NAMALWA (cell line): ENCODE results near the gene UGT1A6.
"Not testable (repeated sequence)": the region's sequence is repeated elsewhere in the genome, so short reads cannot be mapped to it uniquely, and the experiment has no call there.

Experiments
- DNase-seq: peaks from one replicate; pipeline ENCODE4 v3.0.0-alpha.2; 2015; ENCODE audit warnings: low spot score

The UGT1A6 gene

DNA sequence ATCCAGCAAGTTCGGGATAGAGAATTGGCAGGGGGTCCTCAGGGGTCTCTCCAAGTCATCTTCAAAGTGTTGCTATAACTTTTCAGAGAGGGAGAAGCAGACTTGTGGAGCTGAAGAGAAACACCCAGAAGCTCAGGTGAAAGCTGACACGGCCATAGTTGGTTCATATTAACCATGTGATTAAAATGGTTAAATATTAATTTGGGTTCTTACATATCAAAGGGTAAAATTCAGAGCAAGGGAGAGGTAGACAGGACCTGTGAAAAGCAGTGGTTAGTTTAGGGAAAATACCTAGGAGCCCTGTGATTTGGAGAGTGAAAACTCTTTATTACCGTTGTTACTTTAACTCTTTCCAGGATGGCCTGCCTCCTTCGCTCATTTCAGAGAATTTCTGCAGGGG is at the start of gene UGT1A6:
Gene UGT1A6, plus strand, starts transcription at position 243 of the 400 bp plus-strand sequence. Its CDS starts 115 bp downstream, at position 358.
- DNase-seq = no peak

DNA sequence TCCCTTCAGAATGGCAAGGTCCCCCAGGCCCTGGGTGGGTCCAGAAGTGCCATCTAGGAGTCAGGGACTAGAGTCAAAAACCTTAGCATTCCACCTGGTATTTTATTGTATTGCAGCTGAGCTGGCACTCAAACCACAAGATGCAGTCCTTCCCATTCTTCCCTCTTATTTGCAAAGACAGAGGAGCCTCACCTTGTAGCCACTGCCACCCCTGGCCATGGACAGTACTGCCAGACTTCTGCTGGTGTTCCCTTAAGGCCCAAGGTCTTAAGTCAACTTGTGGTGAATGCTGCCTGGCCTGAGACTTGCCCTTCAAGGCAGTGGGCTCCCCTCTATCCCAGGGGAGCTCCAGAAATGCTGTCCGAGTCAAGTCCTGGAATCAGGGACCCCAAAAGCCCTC is 49.6 kb upstream of the UGT1A6 start:
- peak; percentile 5 for DNase-seq

DNA sequence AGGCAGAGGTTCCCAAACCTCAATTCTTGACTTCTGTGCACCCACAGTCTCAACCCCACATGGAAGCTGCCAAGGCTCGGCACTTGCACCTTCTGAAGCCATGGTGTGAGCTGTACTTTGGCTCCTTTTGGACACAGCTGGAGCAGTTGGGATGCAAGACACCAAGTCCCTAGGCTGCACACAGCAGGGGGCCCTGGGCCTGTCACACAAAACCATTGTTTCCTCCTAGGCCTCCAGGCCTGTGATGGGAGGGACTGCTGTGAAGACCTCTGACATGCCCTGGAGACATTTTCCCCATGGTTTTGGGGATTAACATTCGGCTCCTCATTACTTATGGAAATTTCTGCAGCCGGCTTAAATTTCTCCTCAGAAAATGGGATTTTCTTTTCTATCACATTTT is 46.7 kb upstream of the UGT1A6 start:
- DNase-seq = not testable (repeated sequence)

DNA sequence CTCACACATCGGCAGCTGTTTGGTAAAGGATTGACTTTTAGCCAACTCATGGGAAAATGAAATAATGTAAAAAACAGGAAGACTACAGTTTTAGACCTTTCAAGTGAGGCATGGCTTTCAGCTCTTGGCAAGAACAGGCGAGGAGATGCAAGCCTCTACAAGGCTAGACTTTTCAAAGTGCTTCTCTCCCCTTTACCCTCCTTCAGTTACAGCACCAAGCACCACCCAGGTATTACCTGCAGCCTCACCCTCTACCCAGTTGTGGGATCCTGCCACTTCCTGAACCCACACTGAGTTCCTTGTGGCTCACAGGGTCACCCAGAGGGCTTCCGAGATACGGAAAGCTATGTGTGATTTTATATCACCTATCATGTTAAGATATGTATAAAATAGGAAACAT is 41.7 kb upstream of the UGT1A6 start:
- DNase-seq = no peak

DNA sequence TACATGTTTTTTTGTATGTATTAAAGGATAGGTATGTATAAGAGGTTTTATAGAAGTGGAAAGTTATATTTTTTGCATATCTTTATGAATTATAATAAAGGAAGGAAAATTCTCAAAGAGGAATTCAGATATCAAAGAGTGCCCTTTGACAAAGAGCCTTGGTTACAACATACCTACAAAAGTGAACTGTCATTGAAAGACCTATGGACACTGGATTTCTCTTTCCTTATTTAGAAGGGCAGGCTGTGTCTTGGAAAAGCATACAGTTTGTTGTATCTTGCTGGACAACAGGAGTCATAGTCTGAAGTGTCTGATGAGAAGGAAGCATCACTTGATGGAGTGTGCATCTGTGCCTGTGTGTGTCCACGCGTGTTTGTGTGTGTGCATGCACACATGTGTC is 41.3 kb upstream of the UGT1A6 start:
- DNase-seq = no peak

DNA sequence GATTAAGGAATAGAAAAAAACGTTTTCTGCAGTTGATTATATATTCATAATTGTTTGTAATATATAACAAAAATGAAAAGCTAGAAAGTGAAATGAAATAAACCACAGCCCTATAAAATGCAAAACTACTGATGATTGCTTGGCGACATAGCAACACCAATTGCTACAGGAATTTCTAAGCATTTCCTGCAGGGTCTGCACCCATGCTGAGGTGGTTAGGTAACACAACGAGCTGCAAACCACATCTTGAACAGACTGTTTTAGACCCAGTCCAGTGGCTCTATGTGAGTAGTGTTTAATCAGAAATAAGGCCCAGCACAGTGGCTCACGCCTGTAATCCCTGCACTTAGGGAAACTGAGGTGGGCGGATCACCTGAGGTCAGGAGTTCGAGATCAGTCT is 38.2 kb upstream of the UGT1A6 start:
- no peak for DNase-seq

DNA sequence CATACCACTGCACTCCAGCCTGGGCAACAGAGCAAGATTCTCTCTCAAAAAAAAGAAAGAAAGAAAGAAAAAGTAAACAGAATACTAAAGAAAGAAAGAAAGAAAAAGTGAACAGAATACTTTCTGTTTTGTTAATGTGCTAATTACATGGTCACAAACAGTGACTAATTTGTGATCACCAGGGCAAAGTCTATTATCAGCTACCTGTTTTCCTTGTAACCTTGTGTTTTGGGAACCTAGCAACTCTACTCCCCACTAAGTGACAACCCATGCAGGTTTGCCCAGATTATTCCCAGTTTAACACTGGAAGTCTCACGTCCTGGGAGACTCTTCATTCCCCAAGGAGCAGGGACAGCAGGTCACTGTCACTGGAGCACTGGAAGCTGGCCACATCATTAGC is 37.6 kb upstream of the UGT1A6 start:
- no peak for DNase-seq

DNA sequence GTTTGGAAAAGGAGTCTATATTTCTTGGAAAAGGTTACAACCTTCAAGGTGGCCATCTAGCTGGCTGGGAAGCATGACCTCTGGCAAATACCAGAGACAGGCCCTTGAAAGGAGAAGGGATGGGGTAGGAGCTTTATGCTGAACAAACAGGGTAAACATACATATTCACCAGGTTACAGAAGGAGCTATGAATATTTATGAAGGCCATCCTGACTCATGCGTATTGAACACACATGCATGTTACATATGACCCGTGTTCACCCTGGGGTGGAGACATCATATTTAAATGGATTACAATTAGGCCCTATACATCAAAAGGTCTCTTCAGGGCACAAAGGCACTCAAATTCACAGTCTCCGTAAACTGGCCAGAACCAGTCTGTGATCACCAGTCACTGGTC is 36.7 kb upstream of the UGT1A6 start:
- DNase-seq = not testable (repeated sequence)

DNA sequence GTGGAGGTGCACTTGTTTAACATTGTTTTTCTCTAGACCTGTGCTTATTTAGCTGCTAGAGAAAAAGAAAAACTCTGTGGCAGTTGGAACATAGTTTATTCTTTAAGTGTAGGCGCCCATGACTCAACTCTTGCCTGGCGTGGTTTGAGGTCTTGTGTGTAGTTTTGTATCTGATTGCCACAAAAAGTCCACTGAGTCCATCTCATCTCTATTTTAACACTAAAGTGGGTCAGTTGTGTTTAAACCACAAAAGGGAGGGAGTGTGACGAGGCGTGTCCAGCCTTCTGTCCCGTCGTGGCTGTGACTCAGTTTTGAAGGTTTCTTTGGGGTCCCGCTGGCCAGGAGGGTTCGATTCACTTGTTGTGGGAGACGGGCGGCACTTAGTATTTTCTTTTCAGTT is 36.2 kb upstream of the UGT1A6 start:
- DNase-seq = no peak

DNA sequence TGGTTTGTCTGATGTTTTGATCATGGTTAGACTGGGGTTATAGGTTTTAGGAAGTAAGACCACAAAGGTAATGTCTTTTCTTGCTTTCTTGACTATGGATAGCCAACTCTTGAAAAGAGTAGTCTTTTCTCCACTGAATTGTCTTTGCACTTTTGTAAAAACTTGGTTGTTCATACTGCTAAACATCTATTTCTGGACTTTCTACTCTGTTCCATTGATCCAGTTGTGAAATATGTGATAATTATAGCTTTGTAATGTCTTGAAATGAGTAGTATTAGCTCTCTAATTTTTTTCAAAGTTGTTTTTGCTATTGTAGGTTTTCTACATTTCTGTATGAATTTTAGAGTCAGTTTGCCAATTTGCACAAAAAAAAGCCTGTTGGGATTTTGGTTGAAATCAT is 34.1 kb upstream of the UGT1A6 start:
- no peak for DNase-seq

DNA sequence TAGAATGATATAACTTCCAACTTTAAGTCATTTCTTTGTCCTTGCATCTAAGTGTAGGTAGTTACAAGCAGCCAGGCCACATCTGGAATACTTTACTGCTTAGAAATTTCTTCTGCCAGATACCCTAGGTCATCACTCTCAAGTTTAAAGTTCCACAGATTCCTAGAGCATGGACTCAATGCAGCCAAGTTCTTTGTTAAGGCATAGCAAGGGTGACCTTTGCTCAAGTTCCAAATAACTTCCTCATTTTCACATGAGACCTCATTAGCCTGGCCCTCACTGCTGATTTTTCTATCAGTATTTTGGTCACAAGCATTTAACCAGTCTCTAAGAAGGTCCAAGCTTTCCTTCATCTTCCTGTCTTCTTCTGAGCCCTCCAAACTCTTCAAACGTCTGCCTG is 28.8 kb upstream of the UGT1A6 start:
- no peak for DNase-seq

DNA sequence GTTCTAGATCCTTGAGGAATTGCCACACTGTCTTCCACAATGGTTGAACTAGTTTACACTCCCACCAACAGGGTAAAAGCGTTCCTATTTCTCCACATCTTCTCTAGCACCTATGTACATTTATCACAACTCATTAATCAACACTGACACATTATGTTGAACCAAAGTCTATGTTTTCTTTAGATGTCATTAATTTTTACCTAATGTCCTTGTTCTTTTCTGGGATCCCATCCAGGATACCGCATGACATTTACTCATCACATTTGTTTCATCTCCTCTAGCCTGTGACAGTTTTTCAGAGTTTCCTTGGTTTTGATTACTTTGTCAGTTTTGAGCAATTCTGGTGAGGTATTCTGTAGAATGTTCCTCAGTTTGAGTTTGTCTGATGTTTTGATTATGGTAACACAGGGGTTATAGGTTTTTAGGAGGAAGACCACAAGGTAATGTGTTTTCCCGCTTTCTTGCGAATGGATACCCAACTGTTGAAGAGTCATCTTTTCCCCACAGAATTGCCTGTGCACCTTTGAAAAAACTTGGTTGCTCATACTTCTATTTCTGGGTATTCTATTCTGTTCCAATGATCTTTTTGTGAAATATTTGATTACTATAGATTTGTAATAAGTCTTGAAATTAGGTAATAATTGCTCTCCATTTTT is 24.0 kb upstream of the UGT1A6 start:
- DNase-seq = no peak

DNA sequence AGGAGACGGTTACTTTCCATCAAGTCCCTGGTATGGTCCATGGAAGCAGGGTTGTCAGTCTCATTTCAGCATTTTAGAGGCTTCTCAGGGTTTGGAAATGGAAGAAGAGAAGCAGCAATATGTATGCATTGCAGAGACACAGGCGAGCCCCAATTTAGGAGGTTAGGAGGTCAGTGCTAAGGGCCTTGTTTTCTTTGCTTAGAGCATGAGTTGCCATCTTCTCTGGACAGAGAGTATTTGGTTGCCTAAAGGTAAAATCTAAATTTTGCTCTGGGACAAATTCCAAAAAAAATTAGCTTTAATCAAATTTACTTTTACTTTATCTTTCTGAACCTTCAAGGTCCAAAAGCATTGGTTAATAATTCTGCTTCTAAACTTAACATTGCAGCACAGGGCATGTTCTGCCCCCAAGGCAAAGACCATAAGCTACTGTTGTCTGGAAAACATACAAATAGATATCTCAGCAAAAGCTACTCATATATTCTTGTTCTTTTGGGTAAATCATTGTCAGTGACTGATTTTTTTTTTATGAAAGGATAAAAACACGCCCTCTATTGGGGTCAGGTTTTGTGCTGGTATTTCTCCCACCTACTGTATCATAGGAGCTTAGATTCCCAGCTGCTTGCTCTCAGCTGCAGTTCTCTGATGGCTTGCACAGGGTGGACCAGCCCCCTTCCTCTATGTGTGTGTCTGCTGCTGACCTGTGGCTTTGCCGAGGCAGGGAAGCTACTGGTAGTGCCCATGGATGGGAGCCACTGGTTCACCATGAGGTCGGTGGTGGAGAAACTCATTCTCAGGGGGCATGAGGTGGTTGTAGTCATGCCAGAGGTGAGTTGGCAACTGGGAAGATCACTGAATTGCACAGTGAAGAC is 21.2 kb upstream of the UGT1A6 start, which contains the start of gene UGT1A9:
Gene UGT1A9, plus strand, starts transcription at position 609 of the 872 bp plus-strand sequence. Its CDS starts 37 bp downstream, at position 646.
- DNase-seq = no peak

DNA sequence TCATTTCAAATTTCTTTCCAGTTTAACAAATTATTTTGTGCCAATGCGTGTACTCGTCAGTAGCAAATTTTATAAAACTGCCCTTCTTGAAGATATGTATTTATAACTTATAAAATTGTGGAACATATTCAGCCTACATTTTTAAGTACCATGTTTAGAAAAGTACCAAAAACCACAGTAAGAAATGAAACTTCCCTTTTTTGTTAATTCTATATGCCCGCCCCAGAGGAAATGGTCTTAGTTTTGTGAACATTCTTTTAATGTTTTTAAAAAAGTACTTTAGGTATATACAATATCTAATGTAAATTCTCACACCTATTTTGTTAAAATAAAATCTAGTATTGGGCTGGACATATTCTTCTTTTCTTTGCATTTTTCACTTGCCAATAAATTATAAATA is 19.8 kb upstream of the UGT1A6 start:
- DNase-seq = no peak

DNA sequence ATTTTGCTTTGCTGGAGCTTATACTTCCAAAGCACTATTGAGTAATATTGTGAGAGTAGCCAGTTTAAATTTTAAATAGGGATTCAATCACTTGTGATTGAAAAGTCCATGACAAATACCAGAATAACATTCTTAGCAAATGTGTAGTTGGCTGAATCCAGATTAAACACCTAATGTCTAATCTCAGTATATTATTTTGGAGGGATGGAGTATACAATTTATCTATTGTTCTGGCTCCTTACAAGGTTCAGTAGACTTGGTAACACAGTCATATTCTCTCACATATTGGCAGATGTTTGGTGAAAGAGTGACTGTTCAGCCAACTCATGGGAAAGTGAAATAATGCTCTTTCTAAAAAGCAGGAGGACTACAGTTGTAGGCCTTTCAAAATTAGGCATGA is 18.8 kb upstream of the UGT1A6 start:
- DNase-seq = no peak

DNA sequence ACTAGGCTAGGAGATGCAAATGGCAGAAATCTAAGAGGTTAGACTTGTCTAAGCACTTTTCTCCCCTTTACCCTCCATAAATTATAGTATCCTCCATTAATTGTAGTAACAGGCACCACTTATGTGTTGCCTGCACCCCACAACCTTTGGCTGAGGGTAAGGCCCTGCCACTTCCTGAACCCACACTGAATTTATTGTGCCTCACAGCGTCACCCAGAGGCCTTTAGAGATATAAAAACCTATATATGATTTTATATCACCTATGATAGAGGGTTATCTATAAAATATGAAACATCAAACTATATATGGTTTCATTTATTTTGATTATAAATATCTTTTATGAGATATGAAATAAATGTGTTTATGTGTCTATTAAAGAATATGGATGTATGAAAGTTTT is 18.4 kb upstream of the UGT1A6 start:
- DNase-seq = peak; percentile 6

DNA sequence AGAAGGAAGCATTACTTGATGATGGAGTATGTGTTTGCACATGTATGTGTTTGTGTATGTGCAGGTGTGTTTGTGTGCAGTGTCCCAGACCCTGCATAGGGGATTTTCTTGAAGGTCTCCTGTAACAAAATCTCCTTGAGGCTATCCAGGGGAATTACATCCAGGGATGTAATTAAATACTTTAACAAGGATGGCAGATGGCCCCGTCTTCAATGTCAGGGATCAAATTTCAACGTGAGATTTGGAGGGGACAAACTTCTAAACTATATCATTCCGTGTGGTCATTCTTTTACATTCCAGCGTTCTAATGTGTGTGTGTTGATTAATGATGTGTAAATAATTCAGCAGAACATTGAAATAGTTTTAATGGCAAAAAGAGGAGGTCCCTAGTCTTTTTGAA is 17.7 kb upstream of the UGT1A6 start:
- peak; percentile 6 for DNase-seq

DNA sequence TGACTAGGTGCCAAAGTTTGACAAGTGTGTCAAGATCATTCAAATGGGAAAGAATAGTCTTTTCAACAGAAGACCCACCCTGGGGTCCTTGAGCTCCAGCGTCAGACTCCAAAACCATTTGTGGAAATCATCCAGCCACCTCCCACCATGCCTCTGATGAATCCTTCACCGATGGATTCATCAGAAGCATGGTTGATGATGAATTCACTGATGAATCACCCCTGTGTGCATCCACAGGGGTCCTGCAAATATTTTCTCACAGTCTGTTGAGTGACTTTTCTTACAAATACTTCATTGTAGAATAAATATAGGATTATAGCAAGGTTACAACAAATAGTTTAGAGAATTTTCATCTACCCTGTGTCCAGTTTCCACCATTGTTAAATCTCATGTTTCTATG is 16.6 kb upstream of the UGT1A6 start:
- no peak for DNase-seq

DNA sequence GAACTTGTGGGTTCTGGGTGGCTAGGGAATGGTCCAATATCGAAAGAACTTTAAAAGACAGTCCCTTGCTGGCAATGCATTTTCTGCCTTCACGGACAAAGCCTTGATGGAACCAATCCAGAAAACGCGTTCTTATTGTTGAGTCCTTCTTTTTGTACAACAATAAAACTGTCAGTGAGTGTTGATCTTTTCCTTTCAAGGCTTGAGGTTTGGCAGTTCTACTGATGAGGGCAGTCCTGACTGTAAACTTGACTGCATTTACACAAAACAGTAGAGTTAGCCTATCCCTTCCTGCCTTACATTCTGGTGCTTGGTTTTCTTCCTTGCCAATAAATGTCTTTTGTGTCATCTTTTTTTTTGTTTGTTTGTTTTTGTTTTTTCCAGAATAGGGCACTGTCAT is 13.5 kb upstream of the UGT1A6 start:
- no peak for DNase-seq

DNA sequence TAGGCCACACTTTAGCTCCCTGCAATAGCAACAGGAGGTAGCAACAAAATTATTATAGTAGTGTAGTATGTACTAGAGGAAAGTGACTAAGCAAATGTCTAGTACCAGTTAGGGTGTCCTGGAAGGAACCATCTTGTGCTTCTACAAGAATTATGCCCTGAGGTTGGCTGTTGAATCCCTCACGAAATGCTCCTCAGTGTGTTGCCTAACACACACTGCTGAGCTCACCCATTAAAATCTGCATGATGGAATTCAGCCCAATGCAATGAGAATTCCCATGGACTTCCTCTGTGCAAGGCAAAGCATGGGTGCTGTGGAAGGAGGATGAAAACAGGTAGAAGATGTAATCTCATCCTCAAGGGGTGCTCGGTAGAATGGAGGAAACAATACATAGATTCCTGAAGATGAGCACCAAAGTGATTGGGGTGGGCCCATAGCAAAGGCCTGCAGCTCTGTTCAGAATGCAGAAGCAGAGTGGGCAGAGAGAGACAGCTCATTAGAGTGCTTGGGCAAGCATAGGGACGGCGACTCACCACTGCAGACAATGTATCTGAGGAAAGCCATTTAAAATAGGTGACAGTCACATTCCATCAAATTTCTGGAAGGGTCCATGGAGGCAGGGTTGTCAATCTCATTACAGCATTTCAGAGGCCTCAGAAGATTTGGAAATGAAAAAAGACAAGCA is 12.2 kb upstream of the UGT1A6 start:
- no peak for DNase-seq

DNA sequence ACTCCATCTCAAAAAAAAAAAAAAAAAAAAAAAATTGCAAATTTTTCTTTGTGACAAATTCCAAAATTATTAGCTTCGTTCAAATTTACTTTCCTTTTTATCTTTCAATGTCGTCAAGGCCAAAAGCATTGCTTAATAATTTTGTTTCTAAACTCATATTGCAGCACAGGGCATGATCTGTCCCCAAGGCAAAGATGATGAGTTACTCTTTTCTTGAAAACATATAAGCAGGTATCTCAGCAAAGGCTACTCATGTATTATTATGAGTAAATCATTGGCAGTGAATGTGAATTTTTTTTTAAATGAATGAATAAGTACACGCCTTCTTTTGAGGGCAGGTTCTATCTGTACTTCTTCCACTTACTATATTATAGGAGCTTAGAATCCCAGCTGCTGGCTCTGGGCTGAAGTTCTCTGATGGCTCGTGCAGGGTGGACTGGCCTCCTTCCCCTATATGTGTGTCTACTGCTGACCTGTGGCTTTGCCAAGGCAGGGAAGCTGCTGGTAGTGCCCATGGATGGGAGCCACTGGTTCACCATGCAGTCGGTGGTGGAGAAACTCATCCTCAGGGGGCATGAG is 11.1 kb upstream of the UGT1A6 start, which contains the start of gene UGT1A7:
Gene UGT1A7, plus strand, starts transcription at position 381 of the 579 bp plus-strand sequence. Its CDS starts 37 bp downstream, at position 418.
- DNase-seq = no peak

DNA sequence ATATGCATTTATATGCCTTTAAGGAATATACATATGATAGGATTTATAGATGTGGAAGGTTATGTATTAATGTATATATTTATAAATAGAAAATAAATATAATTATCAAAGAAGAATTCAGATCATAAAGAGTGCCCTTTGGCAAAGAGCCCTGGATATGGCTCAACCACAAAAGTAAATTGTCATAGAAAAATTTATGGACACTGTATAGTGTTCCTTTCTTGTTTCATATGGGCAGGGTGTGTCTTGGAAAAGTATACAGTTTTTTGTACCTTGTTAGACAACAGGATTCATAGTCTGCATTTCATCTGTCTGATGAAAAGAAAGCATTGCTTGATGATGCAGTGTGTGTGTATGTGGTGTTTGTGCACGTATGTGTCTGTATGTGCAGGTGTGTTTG is 8.1 kb upstream of the UGT1A6 start:
- no peak for DNase-seq
